Activated T-cell treated with anti-CD3 and anti-CD28 coated beads, Interleukin-2, amount 50 U/mL, for 1 hour (primary cell): ENCODE measurements around the gene AUNIP.

Experiments
- DNase-seq: peaks from one replicate; pipeline ENCODE4 v3.0.0-alpha.2; 2020

The AUNIP gene

DNA sequence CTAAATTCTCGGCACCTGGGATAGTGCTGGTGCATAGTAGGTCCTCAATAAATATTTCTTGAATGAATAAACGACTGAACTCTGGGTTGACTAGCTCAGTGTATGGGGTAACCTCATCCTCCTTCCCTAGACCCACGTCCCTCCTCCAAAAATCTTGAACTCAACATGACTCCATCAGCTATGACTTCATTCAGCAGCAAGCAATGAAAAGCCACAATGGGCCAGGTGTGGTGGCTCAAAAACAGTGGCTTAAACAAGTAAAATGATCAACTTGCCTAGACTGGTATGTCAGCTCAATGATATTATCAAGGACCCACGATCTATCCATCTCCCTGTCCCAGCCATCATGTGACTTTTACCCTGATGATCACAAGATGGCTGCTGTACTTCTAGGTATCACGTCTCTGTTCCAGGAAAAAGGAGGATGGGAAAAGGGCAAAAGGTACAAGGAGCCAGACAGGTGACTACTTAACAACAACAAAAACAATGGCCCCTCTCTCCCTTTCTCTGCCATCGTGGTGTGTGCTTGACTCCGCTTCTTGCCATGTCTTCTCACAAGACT lies 29.2 kb upstream of the AUNIP start:
- no peak for DNase-seq

DNA sequence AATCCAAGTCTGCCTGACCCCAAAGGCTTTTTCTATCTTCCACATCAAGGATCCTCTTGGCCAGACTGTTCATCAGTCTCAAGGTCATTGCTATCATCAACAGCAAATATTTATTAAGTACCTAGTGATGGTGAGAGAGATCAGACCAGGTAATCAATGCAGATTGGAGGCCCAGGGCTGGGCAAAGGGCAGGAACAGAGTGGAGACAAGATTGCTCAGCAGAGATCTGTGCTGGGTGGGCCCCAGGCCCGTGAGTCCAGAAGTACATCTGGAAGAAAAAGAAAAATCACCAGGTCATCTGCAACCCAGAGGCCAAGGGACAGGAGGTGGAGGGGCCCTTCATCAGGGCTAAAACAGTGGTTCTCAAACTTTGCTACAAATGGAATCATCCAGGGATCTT lies 26.3 kb upstream of the AUNIP start:
- no peak for DNase-seq

DNA sequence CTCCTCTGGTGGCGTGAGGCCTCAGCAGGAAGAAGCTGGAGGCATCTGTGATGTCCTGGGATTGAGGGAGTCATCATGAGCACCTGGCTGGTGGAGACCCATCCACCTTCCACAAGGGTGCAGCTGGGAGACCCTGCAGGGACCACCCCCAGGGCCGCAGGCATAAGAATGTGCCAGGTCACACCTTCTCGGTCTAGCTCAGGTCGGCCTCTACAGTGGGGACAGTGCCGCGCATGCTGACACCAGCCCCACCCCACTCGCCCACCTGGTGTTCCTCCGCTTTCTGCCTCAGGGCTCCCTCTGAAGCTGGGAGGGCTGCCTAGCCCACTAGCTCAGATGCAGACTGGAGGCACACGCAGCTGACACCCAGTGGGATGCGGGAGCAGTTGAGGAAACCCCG lies 22.0 kb upstream of the AUNIP start:
- no peak for DNase-seq

DNA sequence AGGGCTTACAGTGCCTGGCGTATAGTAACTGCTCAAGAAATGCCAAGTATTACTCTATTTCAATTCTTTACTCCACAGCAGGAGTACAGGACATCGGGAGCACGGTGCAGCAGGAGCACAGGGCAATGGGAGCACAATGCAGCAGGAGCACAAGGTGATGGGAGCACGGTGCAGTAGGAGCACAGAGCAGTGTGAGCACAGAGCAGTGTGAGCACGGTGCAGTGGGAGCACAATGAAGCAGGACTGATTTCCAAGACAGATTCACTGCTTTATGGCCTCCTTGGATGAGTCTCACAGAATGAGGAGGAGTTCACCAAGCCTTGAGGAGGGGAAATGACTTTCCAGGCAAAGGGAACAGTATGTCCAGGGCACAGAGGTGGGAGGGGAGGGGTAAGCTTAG lies 21.3 kb upstream of the AUNIP start:
- DNase-seq: no peak

DNA sequence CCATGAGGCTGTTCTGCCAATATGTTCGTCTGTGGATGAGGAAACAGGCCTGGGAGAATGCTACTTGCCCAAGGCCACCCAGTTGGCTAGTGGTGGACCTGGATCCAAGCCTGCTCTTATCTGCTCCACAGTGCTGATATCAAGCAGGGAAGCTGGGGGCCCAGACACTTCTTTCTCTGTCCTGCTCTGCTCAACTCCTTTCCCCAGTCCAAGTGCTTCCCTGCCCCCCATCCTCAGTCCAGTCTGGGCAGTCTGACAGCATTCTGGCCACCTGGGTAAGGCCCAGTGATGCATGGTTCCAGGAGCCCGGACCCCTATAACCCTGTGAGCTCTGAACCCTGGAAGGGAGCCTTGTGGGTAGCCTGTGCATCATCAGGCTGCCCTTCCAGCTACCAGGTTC lies 20.4 kb upstream of the AUNIP start:
- DNase-seq: no peak

DNA sequence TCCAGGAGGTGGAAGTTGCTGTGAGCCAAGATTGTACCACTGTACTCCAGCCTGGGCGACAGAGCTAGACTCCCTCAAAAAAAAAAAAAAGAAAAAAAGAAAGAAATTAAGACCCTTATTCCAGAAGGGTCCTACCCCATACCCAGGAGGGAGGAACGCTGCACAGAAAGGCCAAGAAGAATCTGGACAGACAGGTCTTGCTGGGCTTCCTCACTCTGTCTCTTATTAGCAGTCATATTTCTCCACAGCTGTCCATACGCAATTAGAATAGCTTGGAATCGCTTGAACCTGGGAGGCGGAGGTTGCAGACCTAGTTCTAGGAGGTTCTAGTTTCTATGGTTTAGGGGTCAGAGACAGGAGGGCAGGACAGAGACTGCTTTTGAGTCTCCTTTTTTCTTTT lies 19.4 kb upstream of the AUNIP start:
- no peak for DNase-seq

DNA sequence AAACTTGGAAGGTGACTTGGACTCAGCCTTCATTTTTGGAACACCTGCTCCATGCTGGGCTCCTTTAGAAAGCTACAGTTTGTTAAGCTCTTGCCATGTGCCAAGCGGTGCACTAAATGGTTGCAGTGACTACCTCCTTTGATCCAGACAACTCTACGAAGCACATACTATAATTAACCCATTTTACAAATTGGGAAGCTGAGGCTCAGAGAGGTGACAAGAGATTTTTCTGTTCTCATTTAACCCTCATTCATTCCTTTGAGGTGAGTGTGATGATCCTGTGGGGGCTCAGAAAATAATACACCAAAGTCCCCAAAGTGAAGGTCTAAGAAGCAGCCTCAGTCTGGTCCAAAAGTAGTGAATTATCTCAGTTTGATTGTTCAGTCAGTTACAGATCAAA lies 17.9 kb upstream of the AUNIP start:
- DNase-seq: no peak

DNA sequence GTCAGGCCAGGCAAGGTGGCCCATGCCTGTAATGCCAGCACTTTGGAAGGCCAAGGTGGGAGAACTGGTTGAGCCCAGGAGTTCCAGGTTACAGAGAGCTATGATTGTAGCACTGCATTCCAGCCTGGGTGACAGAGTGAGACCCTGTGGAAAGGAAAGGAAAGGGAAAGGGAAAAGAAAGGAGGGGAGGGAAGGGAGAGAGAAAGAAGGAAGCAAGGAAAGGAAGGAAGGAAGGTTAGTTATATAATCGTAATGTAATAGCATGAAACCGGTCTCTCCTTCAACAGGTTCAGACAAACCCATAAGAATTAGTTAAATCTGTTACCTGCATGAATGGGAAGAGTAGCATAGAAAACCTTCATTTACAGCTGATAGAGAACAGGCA lies 17.4 kb upstream of the AUNIP start:
- no peak for DNase-seq

DNA sequence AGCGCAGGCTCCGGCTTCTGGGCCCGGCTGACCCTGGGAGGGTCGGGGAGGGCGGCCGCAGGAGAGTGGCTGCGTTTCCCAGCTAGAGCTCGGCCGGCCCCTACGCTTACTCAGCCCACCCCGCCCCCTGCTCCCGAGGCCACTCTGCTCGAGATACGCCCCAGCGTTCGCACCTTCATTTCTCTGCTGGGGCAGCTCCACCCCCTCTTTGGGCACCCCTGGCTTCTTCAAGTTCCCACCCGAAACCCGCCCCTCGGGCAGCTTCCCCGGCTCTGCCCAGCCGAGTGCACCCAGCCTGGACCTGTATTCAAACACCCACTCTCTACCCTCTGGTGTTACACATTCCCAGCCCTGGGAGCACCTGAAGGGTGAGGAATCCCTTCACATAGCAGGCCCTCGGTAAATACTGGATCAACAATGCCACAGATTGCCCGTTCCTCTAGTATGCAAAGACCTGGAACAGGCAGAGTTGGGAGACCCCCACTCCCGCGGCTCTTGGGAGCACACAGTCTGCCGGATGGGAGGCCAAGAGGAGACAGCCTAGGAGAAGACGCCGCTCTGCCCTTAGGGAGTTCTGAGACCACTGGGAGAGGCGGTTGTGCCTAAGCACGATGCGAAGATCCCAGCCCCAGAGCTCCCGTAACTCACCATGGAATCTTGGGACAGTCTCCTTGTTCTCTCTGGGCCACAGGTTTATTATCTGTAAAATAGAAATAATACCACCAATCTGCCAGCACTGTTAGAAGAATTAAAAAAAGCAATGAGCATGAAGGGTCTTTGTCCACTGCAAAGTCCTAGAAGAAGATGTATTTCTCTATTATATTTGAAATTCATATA lies 16.8 kb upstream of the AUNIP start:
- DNase-seq: no peak

DNA sequence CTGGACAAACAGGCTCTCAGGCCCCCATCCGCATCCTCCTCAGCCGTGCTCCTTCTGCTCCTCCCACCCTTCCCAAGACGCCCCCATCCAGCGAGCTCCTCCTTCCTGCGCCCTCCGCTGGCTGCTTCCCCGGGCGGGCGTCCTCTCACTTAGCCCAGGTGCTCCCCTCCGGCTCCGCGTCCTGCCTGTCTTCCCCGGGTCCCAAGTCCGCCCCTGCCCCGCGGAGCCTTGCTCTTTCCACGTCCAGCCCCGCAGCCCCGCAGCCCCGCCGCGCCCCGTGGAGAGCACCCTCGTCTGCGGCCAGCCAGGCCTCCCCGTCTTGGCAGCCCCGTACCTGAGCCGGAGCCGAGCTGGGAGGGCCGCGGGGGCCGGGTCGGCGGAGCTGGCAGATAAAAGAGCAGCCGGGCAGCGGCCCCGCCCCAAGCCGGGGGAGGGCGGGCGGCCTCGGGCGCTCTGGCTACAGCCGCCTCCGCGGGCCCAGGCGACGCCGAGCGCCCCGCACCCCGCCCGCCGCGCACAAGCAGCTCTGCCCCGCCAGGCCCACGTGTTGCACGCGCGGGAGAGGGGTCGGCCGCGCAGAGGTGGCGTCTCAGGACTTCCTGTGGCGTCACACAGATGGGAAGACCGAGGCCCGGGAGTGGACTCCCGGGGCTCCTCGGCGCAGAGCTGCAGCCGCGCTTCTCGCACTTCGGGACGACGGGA lies 16.0 kb upstream of the AUNIP start, which contains the start of gene PAQR7:
PAQR7 (minus strand) TSS at position 555 of the 702 bp plus-strand sequence. CDS start 11,869 bp downstream, outside the sequence.
- DNase-seq: peak; percentile 67

DNA sequence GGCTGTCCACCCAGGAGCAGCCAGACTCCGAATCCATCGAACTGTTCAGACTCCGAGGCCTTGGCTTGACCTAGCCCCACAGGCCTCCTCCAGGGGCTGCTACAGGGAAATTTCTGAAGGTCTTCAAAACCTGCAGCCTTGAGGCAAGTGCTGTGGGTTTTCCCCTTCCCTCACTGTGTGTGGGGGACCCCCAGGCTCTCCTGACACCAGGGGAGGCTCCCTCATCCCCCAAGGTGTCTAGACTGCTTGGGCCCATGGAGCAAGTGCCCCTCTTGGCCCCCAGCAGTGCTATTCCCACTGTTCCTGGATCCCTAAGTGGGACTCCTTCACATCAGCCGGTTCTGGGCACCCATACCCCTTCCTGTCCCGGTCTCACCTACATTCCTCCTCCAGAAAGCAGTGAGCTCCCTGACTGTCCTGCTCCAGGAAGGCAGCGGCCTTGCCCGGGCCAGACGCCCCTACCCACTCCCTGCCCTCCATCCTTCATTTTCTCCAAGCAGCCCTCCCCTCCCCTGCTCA lies 15.4 kb upstream of the AUNIP start:
- peak; percentile 26 for DNase-seq

DNA sequence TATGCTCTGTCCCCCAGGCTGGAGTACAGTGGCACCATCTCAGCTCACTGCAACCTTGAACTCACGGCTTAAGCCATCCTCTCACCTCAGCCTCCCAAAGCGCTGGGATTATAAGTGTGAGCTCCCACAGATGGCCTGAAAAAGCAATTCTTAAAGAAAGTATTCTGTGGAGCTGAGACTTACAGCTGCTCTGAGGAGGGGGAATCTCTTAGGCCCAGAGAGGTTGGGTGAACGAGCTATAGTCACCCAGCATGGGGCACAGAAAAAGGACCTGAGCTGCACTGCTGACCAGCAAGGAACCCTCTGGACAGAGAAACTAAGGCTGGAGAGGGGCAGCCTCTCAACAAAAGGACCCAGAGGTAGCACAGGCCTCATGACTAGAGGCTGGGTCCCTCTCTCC lies 15.0 kb upstream of the AUNIP start:
- no peak for DNase-seq

DNA sequence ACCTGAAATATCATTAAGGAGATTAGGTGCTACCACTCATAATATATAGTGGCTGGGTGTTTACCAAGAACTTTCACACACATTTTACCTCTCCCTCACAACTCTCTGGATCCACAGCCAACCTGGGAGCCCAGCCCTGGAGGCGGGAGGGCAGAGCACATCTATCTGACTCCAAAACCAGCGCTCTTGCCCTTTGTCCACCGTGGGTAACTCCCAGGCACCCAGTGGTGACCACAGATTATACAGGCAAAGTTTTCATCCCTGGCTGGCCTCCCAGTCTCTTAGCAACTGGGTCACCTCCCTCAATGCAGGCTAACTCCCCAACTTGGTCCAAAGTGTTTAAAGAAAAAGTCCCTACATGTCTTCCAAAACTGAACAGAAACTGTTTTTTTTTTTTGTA lies 13.9 kb upstream of the AUNIP start:
- DNase-seq: no peak

DNA sequence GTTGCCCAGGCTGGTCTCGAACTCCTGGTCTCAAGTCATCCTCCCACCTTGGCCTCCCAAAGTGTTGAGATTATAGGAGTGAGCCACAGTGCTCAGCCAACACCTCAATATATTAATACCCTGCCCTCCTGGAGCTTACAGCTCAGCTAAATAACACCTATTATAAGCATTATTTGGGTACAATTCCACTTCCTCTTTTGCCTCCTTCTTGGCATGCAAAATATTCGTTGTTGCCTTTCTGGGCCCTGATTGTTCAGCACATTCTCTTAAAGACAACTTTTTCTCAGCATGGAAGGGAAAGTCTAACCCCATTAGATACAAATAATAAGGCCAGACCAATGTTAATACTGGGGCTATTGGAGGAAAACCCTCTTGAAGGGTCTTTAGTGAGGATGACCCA lies 13.5 kb upstream of the AUNIP start:
- DNase-seq: no peak

DNA sequence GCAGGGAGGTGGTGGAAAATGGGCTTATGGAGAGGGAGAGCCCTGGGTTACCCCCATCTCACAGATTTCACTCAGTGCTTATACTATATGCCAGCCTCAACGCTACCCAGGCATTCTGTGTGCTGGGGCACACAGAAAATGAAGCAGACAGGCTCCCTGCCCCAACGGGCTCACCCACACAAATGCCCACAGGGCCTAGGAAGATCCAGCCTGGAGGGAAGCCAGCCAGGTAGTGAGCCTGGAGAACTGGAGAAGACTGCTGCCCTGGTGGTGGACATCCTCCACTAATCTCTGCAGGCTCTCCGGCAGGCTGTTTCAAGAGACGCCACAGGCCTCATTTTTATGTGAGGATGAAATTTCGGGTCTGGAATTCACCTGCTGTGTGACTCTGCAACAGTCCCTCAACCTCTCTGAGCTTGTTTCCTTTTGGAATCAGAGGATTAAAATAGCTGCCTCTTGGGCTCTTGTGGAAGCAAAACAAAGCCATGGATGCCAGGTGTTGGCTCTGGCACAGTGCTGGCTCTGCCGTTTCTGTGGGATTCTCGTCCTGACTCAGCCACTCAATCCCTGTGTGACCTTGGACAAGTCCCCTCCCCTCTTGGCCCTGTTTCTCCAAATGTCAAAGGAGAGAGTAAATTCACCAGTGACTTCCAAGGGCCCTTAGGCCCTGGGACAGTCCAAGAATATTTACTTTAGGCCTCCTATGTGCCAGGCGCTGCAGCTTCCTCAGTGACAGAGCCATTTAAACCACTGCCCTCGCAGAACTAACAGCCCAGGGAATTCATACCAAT lies 12.6 kb upstream of the AUNIP start:
- DNase-seq: no peak

DNA sequence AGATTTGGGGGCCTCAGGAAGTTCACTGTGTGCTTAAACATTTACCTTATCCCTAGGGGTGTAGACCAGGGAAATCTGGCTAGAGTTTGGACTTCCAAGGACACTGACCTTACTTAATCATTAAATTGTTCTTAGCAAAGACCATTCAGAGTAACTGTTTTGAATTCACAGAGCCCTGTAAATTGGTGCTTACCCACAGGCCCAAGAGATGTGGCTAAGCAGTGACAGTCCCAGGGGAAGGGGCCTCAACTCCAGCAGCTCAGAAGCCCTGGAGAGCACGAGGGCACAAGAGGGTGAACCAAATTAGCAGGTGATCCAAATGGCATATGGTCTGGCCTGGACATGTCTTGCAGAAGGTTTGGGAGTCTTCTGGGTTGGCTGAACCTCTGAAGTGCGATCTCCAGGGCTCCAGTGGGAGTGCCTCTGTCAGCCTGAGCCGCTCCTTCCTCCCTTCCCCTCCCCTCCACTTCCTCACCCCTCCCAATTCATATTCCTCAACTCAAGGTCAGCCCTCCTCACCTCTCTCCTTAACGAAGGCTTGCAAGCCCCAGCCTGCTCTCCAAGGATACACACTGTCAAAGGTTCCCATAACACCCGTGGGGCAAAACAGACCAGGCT lies 11.9 kb upstream of the AUNIP start:
- no peak for DNase-seq

DNA sequence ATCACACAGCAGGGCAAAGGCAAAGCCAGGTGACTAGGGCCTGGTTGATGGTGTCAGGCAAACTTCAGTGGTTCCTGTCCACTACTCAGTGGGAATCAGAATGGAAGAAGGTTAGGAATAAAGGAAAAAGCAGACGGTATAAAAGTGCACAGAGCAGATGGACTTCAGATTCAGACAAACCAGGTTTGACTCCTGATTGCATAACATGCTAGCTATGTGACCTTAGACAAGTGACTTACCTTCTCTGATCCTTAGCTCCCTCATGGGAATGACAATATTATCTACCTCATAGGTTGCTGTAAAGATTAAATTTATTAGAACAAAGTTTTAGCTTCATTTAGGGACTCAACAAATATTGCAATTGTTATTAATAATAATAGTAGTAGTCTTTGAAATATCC lies 11.4 kb upstream of the AUNIP start:
- no peak for DNase-seq

DNA sequence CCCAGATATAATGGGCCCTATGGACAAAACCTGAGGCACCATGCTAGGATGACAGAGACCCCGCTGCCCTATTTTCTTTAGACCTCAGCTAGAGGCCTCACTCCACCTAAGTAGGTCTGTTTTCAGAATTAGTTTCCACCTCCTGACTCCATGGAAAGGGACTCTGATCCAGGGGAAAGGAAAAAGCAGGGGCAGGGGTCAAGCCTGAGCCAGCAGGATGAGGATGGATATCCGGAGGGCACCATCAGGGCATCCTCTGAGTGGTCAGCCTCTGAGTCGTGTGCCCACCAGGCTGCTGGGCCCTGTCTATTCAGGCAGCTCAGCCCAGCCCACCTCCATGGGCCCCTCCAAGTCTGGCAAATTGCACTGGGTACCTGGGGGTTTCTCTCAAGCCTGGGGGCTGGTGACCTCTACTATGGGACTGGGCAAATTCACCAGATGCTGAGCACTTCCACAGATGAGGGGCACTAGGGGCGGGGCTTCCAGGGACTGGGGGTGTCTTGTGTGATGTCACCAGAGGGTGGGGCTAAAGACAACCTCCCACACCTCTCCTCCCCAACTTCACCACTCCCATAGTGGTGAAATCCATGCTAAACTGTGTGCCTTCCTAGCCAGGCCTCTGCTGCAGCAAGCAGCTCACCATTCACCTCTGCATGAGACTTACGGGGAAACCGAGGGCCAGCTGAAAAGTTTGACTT lies 10.8 kb upstream of the AUNIP start:
- no peak for DNase-seq

DNA sequence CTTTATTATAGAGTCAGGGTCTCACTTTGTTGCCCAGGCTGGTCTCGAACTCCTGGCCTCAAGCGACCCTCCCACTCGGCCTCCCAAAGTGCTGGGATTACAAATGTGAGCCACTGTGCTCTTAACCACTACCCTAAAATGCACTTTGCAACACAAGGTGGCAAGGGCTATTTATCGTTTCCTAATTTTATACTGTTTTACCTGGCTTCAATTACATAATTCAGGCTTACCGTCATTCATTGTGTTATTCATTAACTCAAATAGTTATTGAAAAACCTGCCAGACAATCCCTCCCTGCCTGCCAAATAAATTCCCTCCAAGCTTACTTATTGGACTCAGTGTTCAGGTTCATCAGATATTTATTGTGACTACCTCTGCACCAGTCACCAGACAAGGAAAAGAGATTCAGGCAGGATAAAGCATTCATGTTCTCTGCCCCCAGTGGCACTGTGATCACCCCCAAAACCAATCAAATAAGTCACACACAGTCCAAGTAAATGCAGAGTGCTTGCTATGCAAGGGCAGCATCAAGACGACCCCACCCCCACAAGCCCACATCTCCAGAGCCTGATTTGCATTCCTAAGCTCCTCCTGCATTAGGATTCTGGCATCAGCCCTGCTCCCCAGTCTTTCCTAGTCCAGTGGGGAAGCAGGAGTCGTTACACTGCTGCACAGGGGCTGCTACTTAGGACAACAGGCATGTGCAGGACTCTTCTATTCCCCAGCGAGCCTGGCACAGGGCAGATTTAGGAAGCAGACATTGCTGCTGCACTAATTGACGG lies 8.1 kb upstream of the AUNIP start:
- no peak for DNase-seq

DNA sequence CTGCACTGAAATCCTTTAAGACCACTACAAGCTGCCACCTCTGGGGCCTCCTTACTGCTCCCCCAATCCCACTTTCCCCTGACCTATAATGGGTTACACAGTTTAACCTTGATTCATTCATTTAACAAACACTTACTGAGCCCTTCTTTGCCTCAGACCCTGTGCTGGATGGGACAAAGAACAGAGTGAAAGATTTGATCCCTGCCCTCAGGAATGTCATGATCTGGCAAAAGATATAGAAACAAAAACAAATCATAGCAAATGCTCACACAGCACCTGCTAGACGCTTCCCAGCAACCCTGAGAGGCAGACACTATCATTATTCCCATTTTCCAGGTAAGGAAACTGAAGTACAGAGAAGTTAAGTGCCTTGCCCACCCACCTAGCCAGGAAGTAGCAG lies 7.0 kb upstream of the AUNIP start:
- no peak for DNase-seq

DNA sequence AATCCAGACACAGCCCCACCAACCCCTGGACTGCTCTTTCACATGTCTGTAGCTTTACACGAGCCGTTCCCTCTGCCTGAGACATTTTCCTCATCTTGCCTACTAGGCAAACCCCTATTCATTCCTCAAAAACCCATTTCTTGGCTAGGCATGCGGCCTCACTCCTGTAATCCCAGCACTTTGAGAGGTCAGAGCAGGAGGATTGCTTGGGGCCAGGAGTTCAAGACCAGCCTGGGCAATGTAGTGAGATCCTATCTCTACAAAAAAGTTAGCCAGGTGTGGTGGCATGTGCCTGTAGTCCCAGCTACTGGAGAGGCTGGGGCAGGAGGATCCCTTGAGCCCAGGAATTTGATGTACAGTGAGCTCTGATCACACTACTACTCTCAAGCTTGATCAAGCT lies 5.2 kb upstream of the AUNIP start:
- no peak for DNase-seq
